Mesodermal cell (in vitro differentiated cells): ENCODE data around the gene PPP1R3F.
"Not testable (repeated sequence)": the region's sequence is repeated elsewhere in the genome, so short reads cannot be mapped to it uniquely, and the experiment has no call there.

Experiments
- H3K27ac ChIP-seq: 2 replicates; pipeline ENCODE4 v1.7.0; 2013; ENCODE audit warnings: mild to moderate bottlenecking, low read depth, low read length, moderate library complexity; ENCODE audit not compliant: severe bottlenecking
- H3K36me3 ChIP-seq: 2 replicates; pipeline ENCODE4 v1.7.1; 2013; ENCODE audit warnings: mild to moderate bottlenecking, low read length, moderate library complexity; ENCODE audit not compliant: control insufficient read depth, insufficient read depth
- H3K4me1 ChIP-seq: one replicate; pipeline ENCODE4 v1.7.1; 2013; ENCODE audit warnings: mild to moderate bottlenecking, low read length; ENCODE audit not compliant: insufficient read depth, control insufficient read depth, poor library complexity, severe bottlenecking
- H3K4me3 ChIP-seq: 2 replicates; pipeline ENCODE4 v1.7.0; 2013; ENCODE audit warnings: low read length, control low read depth, mild to moderate bottlenecking; ENCODE audit not compliant: insufficient read depth, poor library complexity, severe bottlenecking; ENCODE audit errors: extremely low read depth
- H3K9me3 ChIP-seq: 2 replicates; pipeline ENCODE4 v1.7.1; 2013; ENCODE audit warnings: mild to moderate bottlenecking, low read length, moderate library complexity; ENCODE audit not compliant: control insufficient read depth
- WGBS, 2 experiments: methylation state at CpG; one replicate each; pipeline ENCODE4 v1.1.5; 2013; ENCODE audit warnings: missing lambda C conversion rate in 2 of 2; ENCODE audit not compliant: insufficient coverage in 2 of 2; 5-methylcytosine and 5-hydroxymethylcytosine counted together

Gene PPP1R3F

GRCh38 chrX:49291615-49292337, 22.2 kb downstream of the PPP1R3F start:
- WGBS, 2 experiments, result 32 to 36% methylated on average over 7 to 8 of the region's 11 CpGs

GRCh38 chrX:49292400-49293362, 23.1 kb downstream of the PPP1R3F start:
- WGBS, 2 experiments, result 100% methylated on average over 1 of the region's 17 CpGs; no CpG with 5 or more reads in 1 of the 2 experiments
- H3K27ac ChIP-seq, result no peak overlapping the region
- no peak overlapping the region for H3K4me3 ChIP-seq
- H3K36me3 ChIP-seq, result no peaks in the 10 kb centered on the region
- H3K9me3 ChIP-seq, result no peaks in the 10 kb centered on the region
- no peaks in the 10 kb centered on the region for H3K4me1 ChIP-seq

More at GRCh38 chrX:49291615-49292337, 22.2 kb downstream of the PPP1R3F start:
- H3K4me1 ChIP-seq, result no peaks in the 10 kb centered on the region
- no peaks in the 10 kb centered on the region for H3K9me3 ChIP-seq
- no peaks in the 10 kb centered on the region for H3K36me3 ChIP-seq
- H3K27ac ChIP-seq, result no peak overlapping the region
- H3K4me3 ChIP-seq, result no peak overlapping the region

- not testable (repeated sequence) for H3K36me3 ChIP-seq, H3K9me3 ChIP-seq, H3K27ac ChIP-seq, H3K4me1 ChIP-seq, H3K4me3 ChIP-seq
- 90% methylated on average over 2 of the region's 5 CpGs; no CpG with 5 or more reads in 1 of the 2 experiments for WGBS, 2 experiments
These were observed 29.7 kb downstream of the PPP1R3F start for GRCh38 chrX:49299293-49299692.

GRCh38 chrX:49300703-49301102, 31.1 kb downstream of the PPP1R3F start:
- Histone ChIP-seq H3K27ac (no peak overlapping the region), H3K36me3 (no peaks in the 10 kb centered on the region), H3K4me1 (no peaks in the 10 kb centered on the region), H3K9me3 (no peaks in the 10 kb centered on the region), H3K4me3 (no peak overlapping the region)
- WGBS, 2 experiments, result no CpG with 5 or more reads among the region's 1 CpG

GRCh38 chrX:49303346-49303745, 33.8 kb downstream of the PPP1R3F start, which contains the start of gene GAGE10:
Gene GAGE10, plus strand, starts transcription at chrX:49303646. Its CDS starts 1,214 bp downstream, at chrX:49304860.
- Histone ChIP-seq H3K4me3 (no peak within 1 kb of the TSS), H3K27ac (no peak within 1 kb of the TSS)
- WGBS, 2 experiments, result 88% methylated on average over 3 of the region's 15 CpGs; no CpG with 5 or more reads in 1 of the 2 experiments

GRCh38 chrX:49307775-49308174, 38.2 kb downstream of the PPP1R3F start:
- not testable (repeated sequence) for H3K9me3 ChIP-seq, H3K36me3 ChIP-seq, H3K27ac ChIP-seq, H3K4me3 ChIP-seq, H3K4me1 ChIP-seq
- WGBS, 2 experiments, result no CpG with 5 or more reads among the region's 2 CpGs

More at GRCh38 chrX:49303346-49303745, 33.8 kb downstream of the PPP1R3F start, which contains the start of gene GAGE10:
- Histone ChIP-seq H3K9me3 (no peaks in the 10 kb centered on the region), H3K4me1 (no peaks in the 10 kb centered on the region), H3K36me3 (no peaks in the 10 kb centered on the region)

GRCh38 chrX:49308604-49309269, 39.1 kb downstream of the PPP1R3F start:
- Histone ChIP-seq H3K27ac (no peak overlapping the region), H3K4me3 (no peak overlapping the region), H3K4me1 (no peaks in the 10 kb centered on the region), H3K9me3 (no peaks in the 10 kb centered on the region), H3K36me3 (no peaks in the 10 kb centered on the region)
- 82 to 93% methylated on average over 4 to 11 of the region's 15 CpGs for WGBS, 2 experiments

- Histone ChIP-seq H3K4me1 (no peaks in the 10 kb centered on the region), H3K9me3 (no peaks in the 10 kb centered on the region), H3K36me3 (no peaks in the 10 kb centered on the region), H3K27ac (no peak overlapping the region), H3K4me3 (no peak overlapping the region)
- WGBS, 2 experiments, result 0% methylated on average over 2 of the region's 8 CpGs; no CpG with 5 or more reads in 1 of the 2 experiments
These were observed 39.9 kb downstream of the PPP1R3F start for GRCh38 chrX:49309401-49309981.

- Histone ChIP-seq H3K36me3 (no peaks in the 10 kb centered on the region), H3K4me3 (no peak overlapping the region), H3K9me3 (no peaks in the 10 kb centered on the region), H3K27ac (no peak overlapping the region), H3K4me1 (no peaks in the 10 kb centered on the region)
- 35 to 56% methylated on average over 3 to 6 of the region's 18 CpGs for WGBS, 2 experiments
These were observed 40.8 kb downstream of the PPP1R3F start for GRCh38 chrX:49310371-49310770.

GRCh38 chrX:49312176-49312575, 42.6 kb downstream of the PPP1R3F start:
- H3K4me3 ChIP-seq, result no peak overlapping the region
- no peaks in the 10 kb centered on the region for H3K9me3 ChIP-seq
- no peaks in the 10 kb centered on the region for H3K4me1 ChIP-seq
- WGBS, 2 experiments, result 44% methylated on average over 1 of the region's 2 CpGs; no CpG with 5 or more reads in 1 of the 2 experiments
- H3K27ac ChIP-seq, result no peak overlapping the region
- H3K36me3 ChIP-seq, result no peaks in the 10 kb centered on the region
